ENCODE results near the gene GNPDA1.

GNPDA1 gene

GRCh38 chr5:141994511-141995136, 18.2 kb downstream of the GNPDA1 start:
- H3K9ac ChIP-seq (ENCODE audit: insufficient read length), result no peak overlapping the region
- no peak overlapping the region for H3K4me3 ChIP-seq
- no peak for DNase-seq (ENCODE audit: low read depth, low spot score)
- TF ChIP-seq EZH2 (IDR thresholded peaks at IDR 0.05) (no peak), POLR2AphosphoS5 (IDR thresholded peaks at IDR 0.05; ENCODE audit: borderline replicate concordance, low read depth, low read length) (no peak), FOXP2 (optimal IDR thresholded peaks at IDR 0.05; ENCODE audit: control extremely low read depth, extremely low read length, insufficient read depth) (no peak)
- H3K27ac ChIP-seq, result no peak overlapping the region
- H3K36me3 ChIP-seq (ENCODE audit: insufficient read depth, low read length), result peaks cover 15% of the 10 kb centered on the region
- no peaks in the 10 kb centered on the region for H3K9me3 ChIP-seq (ENCODE audit: low read depth, low read length)

GRCh38 chr5:141992349-141992963, 20.4 kb downstream of the GNPDA1 start:
- Histone ChIP-seq H3K36me3 (ENCODE audit: insufficient read depth, low read length) (peaks cover 22% of the 10 kb centered on the region), H3K4me3 (no peak overlapping the region), H3K9ac (ENCODE audit: insufficient read length) (no peak overlapping the region), H3K9me3 (ENCODE audit: low read depth, low read length) (no peaks in the 10 kb centered on the region), H3K27ac (no peak overlapping the region)
- no peak for DNase-seq (ENCODE audit: low read depth, low spot score)
- TF ChIP-seq FOXP2 (optimal IDR thresholded peaks at IDR 0.05; ENCODE audit: control extremely low read depth, extremely low read length, insufficient read depth) (no peak), POLR2AphosphoS5 (IDR thresholded peaks at IDR 0.05; ENCODE audit: borderline replicate concordance, low read depth, low read length) (no peak), EZH2 (IDR thresholded peaks at IDR 0.05) (no peak)

- peaks cover 47% of the 10 kb centered on the region for H3K36me3 ChIP-seq (ENCODE audit: insufficient read depth, low read length)
- no peak overlapping the region for H3K27ac ChIP-seq
- no peak overlapping the region for H3K4me3 ChIP-seq
- TF ChIP-seq FOXP2 (optimal IDR thresholded peaks at IDR 0.05; ENCODE audit: control extremely low read depth, extremely low read length, insufficient read depth), result no peak
- TF ChIP-seq EZH2 (IDR thresholded peaks at IDR 0.05), result no peak
- no peak for TF ChIP-seq POLR2AphosphoS5 (IDR thresholded peaks at IDR 0.05; ENCODE audit: borderline replicate concordance, low read depth, low read length)
- H3K9ac ChIP-seq (ENCODE audit: insufficient read length), result no peak overlapping the region
- no peaks in the 10 kb centered on the region for H3K9me3 ChIP-seq (ENCODE audit: low read depth, low read length)
- no peak for DNase-seq (ENCODE audit: low read depth, low spot score)
Measured at GRCh38 chr5:141989720-141990119, 23.1 kb downstream of the GNPDA1 start.

- TF ChIP-seq EZH2 (IDR thresholded peaks at IDR 0.05) (no peak), POLR2AphosphoS5 (IDR thresholded peaks at IDR 0.05; ENCODE audit: borderline replicate concordance, low read depth, low read length) (no peak), FOXP2 (optimal IDR thresholded peaks at IDR 0.05; ENCODE audit: control extremely low read depth, extremely low read length, insufficient read depth) (no peak)
Measured at GRCh38 chr5:141986072-141986471, 26.8 kb downstream of the GNPDA1 start.

GRCh38 chr5:141982626-141983025, 30.2 kb downstream of the GNPDA1 start:
- DNase-seq (ENCODE audit: low read depth, low spot score), result no peak
- Histone ChIP-seq H3K27ac (no peak overlapping the region), H3K36me3 (ENCODE audit: insufficient read depth, low read length) (peaks cover 86% of the 10 kb centered on the region), H3K9ac (ENCODE audit: insufficient read length) (no peak overlapping the region), H3K4me3 (no peak overlapping the region), H3K9me3 (ENCODE audit: low read depth, low read length) (no peaks in the 10 kb centered on the region)
- no peak for TF ChIP-seq POLR2AphosphoS5 (IDR thresholded peaks at IDR 0.05; ENCODE audit: borderline replicate concordance, low read depth, low read length)
- TF ChIP-seq EZH2 (IDR thresholded peaks at IDR 0.05), result no peak
- no peak for TF ChIP-seq FOXP2 (optimal IDR thresholded peaks at IDR 0.05; ENCODE audit: control extremely low read depth, extremely low read length, insufficient read depth)

More at GRCh38 chr5:141986072-141986471, 26.8 kb downstream of the GNPDA1 start:
- no peak overlapping the region for H3K4me3 ChIP-seq
- no peak overlapping the region for H3K9ac ChIP-seq (ENCODE audit: insufficient read length)
- no peak for DNase-seq (ENCODE audit: low read depth, low spot score)
- peaks cover 65% of the 10 kb centered on the region for H3K36me3 ChIP-seq (ENCODE audit: insufficient read depth, low read length)
- no peak overlapping the region for H3K27ac ChIP-seq
- H3K9me3 ChIP-seq (ENCODE audit: low read depth, low read length), result no peaks in the 10 kb centered on the region

GRCh38 chr5:141978389-141978788, 34.4 kb downstream of the GNPDA1 start:
- no peak for DNase-seq (ENCODE audit: low read depth, low spot score)
- TF ChIP-seq FOXP2 (optimal IDR thresholded peaks at IDR 0.05; ENCODE audit: control extremely low read depth, extremely low read length, insufficient read depth) (no peak), EZH2 (IDR thresholded peaks at IDR 0.05) (no peak), POLR2AphosphoS5 (IDR thresholded peaks at IDR 0.05; ENCODE audit: borderline replicate concordance, low read depth, low read length) (no peak)
- Histone ChIP-seq H3K4me3 (no peak overlapping the region), H3K9ac (ENCODE audit: insufficient read length) (no peak overlapping the region), H3K9me3 (ENCODE audit: low read depth, low read length) (no peaks in the 10 kb centered on the region), H3K36me3 (ENCODE audit: insufficient read depth, low read length) (peaks cover 75% of the 10 kb centered on the region), H3K27ac (no peak overlapping the region)

- no peak for TF ChIP-seq EZH2 (IDR thresholded peaks at IDR 0.05)
- TF ChIP-seq FOXP2 (optimal IDR thresholded peaks at IDR 0.05; ENCODE audit: control extremely low read depth, extremely low read length, insufficient read depth), result no peak
- no peak for TF ChIP-seq POLR2AphosphoS5 (IDR thresholded peaks at IDR 0.05; ENCODE audit: borderline replicate concordance, low read depth, low read length)
- Histone ChIP-seq H3K9me3 (ENCODE audit: low read depth, low read length) (no peaks in the 10 kb centered on the region), H3K27ac (no peak overlapping the region), H3K4me3 (no peak overlapping the region), H3K36me3 (ENCODE audit: insufficient read depth, low read length) (peaks cover 64% of the 10 kb centered on the region), H3K9ac (ENCODE audit: insufficient read length) (no peak overlapping the region)
- no peak for DNase-seq (ENCODE audit: low read depth, low spot score)
Measured at GRCh38 chr5:141976176-141976575, 36.7 kb downstream of the GNPDA1 start.

GRCh38 chr5:141973871-141974595, 38.8 kb downstream of the GNPDA1 start:
- TF ChIP-seq FOXP2 (optimal IDR thresholded peaks at IDR 0.05; ENCODE audit: control extremely low read depth, extremely low read length, insufficient read depth) (no peak), POLR2AphosphoS5 (IDR thresholded peaks at IDR 0.05; ENCODE audit: borderline replicate concordance, low read depth, low read length) (no peak), EZH2 (IDR thresholded peaks at IDR 0.05) (no peak)
- Histone ChIP-seq H3K27ac (no peak overlapping the region), H3K9me3 (ENCODE audit: low read depth, low read length) (no peaks in the 10 kb centered on the region), H3K36me3 (ENCODE audit: insufficient read depth, low read length) (peaks cover 49% of the 10 kb centered on the region), H3K4me3 (no peak overlapping the region), H3K9ac (ENCODE audit: insufficient read length) (no peak overlapping the region)
- DNase-seq (ENCODE audit: low read depth, low spot score), result no peak
